Endothelial cell of umbilical vein (primary cell): ENCODE measurements around the gene HHATL.

Experiments used
- POLR2A ChIP-seq: IDR thresholded peaks from 2 replicates; pipeline ENCODE4 v1.6.1; 2012; ENCODE audit warnings: low read depth, mild to moderate bottlenecking, control low read depth, low read length
- TF ChIP-seq, protein P1 (sequence below), 2 donors: IDR thresholded peaks; 1 replicate in 1 of 2; 2 replicates in 1 of 2; pipeline ENCODE4 v1.5.1; 2011; ENCODE audit warnings: low read length in 2 of 2, mild to moderate bottlenecking in 2 of 2, moderate library complexity in 2 of 2, control low read depth in 1 of 2, inconsistent platforms in 1 of 2, low read depth in 1 of 2; ENCODE audit not compliant: insufficient read depth in 1 of 2; ENCODE audit errors: extremely low read depth in 1 of 2

DNA sequence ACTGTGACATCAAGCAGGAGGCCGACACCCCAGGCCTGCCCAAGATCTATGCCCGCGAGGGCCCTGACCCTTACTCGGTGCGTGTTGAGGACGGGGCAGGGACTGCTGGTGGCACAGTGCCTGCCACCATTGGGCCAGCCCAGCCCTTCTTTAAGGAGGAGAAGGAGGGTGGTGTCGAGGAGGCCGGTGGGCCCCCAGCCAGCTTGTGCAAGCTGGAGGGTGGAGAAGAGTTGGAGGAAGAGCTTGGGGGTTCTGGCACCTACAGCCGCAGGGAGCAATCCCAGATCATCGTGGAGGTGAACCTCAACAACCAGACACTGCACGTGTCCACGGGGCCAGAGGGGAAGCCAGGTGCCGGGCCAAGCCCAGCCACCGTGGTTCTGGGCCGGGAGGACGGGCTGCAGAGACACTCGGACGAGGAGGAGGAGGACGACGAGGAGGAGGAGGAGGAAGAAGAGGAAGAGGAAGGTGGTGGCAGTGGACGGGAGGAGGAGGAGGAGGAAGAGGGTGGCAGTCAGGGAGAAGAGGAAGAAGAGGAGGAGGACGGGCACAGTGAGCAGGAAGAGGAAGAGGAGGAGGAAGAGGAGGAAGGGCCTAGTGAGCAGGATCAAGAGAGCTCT is 43.7 kb downstream of the HHATL start:
- TF ChIP-seq POLR2A = no peak
- TF ChIP-seq, protein P1, sequence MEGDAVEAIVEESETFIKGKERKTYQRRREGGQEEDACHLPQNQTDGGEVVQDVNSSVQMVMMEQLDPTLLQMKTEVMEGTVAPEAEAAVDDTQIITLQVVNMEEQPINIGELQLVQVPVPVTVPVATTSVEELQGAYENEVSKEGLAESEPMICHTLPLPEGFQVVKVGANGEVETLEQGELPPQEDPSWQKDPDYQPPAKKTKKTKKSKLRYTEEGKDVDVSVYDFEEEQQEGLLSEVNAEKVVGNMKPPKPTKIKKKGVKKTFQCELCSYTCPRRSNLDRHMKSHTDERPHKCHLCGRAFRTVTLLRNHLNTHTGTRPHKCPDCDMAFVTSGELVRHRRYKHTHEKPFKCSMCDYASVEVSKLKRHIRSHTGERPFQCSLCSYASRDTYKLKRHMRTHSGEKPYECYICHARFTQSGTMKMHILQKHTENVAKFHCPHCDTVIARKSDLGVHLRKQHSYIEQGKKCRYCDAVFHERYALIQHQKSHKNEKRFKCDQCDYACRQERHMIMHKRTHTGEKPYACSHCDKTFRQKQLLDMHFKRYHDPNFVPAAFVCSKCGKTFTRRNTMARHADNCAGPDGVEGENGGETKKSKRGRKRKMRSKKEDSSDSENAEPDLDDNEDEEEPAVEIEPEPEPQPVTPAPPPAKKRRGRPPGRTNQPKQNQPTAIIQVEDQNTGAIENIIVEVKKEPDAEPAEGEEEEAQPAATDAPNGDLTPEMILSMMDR (IDR thresholded peaks at IDR 0.05; ENCODE audit: extremely low read depth in 1 of 2, insufficient read depth in 1 of 2, low read depth in 1 of 2, low read length in 2 of 2) = no peak
